HL-60/S4 treated with phorbol 12-myristate 13-acetate at 8.2 ng/mL for 4 days and 3 days (cell line): ENCODE measurements around the gene PRDM11.

Experiments
- in situ Hi-C: fragments of 300-500 bp; cut with MboI; formaldehyde crosslinking; loops from 2 replicates; pipeline ENCODE4 v1.15.0; 2022; ENCODE audit warnings: low sequenced_read_pairs

Gene PRDM11

DNA sequence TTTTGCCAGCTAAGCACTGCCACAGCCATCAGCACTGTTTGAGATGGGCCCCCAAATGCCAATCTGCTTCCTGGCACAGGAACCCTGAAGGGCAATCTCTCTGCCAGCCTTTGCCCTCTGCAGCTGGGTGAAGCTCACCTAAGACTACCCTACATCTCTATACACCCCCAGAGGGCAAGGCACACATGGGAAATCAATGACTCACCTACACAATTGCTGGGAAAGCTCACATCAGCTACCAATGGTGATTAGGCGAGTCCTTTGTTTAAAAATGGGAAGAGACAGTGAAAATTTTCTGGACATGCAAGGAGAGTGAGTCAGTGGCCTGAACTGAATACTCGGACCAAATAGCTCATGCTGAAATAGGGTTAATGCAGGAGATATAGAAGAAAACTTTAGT is 12.6 kb upstream of the PRDM11 start:
- in situ Hi-C loops, result no loop called here

DNA sequence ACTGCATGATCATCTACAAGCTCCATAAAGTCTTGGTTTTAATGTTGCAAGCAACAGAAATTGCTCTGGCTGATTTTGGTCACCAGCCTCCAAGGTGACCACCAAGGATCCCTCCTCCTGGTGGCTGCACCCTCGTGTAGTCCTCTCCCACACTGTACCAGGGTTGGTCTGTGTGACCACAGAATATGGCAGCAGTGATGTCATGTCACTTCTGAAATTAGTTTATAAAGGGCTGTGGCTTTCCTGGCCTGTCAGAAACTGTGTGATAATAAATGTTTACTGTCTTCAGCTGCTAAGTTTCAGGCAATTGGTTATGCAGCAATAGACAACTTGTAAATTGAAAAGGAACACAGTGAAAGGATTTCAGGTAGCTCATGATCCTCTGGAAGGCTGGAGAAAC is 5.3 kb upstream of the PRDM11 start:
- in situ Hi-C loops, result no loop called here

DNA sequence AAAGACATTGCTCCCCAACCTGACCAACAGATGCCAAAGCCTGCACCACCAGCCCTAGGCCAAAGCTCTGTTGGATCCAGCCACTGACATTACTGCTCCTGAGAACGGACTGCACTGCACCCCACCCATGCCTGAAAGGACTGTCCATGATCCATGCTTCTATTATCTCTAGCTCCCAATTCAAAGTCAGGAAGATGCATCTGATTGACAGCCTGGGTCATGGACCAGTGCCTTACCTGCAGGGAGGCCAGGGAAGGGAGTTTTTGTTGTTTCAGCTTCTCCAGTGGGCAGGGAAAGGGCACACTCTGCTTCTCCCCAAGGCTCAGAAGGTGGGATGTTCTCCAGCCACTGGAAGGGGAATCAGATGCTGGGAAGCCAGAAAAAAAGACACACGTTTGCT is 4.8 kb upstream of the PRDM11 start:
- in situ Hi-C loops, result no loop called here

DNA sequence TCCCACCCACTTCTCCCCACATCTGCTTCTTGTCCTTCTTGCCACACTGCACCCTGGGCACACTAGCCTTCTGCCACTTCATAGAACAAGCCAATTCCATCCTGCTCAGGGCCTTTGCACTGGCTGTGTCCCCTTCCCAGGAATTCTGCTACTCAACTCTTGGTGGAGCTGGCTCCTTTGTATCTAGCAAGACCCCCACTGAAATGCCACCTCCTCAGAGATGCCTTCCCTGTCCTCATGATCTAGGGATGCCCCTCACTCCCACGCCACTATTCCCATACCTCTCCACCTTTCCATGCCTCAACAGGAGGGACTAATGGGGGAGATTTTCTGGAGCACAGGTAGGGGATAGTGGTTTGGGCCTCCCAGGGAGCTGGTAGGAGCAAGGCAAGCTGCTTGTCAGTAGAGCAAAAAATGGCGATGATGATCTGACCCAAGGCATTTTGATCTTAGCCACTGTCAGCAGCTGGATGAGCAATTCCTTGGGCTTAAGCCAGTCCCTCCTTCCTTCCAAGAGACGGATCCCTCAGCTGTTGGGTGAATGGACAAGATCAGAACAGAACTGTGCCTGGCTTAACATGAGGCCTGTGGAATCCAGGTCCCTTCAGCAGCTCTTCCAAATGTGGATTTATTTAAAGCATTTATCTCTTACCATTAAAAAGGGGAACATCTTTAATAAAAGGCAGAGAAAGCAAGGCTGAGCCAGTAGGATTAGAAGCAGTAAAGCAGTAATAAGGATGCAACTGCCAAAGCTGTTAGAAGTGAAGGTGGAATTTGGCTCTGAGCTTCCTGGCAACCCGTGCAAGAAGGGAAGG is 4.0 kb upstream of the PRDM11 start:
- in situ Hi-C loops, result no loop called here

DNA sequence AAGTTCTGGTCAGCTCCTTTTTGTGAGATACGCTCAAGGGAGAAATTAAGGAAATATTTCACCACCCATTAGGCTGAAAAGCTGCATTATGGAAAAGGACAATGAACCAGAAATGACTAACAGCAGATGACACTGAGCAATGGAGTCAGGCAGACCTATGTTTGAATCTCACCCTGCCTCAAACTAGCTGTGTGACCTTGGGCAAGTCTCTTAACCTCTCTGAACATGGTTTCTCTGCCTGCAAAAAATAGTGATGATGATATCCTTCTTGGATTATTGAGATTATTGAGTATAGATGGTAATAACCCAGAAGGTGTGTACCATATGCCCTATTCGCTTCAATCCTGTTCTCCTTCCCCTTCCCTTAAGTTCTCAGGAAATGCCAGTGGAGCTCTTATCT is 2.9 kb upstream of the PRDM11 start:
- in situ Hi-C loops, result no loop called here

DNA sequence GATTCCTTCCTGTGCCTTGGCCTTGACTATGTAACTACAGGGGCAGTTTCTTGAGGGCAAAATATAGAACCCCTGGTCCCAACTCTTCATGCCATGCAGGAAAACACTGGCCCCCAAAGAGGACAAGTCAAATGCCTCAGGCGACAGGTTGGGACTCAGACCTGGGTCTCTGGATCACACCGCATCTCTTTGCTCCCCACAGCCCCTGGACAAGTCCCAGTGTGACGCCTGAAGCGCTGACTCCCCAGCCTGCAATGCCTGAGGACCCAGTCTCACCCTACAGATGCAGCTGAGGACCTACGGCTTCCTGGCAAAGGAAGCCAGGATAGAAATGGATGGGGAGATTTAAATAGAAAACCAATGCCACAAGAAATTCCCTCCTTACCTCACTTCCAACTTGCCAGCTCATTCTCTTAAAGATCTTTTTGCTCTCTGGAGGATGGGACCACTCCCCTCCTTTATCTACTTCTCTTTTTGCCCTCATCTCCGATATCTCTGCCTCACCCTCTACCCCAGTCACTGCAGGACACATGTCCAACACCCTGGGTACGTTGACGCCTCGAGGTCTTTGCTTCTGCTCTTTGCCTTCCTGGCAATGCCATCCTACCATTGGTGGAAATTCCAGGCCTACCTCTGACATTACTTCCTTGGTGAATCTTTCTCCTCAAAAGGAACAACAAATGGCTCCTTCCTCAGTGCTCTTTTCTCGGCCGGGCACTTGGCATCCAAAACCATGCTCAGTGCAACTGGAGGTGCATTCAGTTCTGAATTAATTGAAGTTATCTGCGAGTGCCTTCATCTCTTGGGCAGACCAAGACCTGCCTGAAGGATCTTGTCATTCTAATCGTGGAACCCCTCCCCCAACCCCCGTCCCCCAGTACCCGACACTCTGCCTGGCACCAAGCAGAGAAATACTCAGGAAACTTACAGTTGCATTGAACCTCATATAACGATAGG is 2.0 kb upstream of the PRDM11 start:
- in situ Hi-C loops, result no loop called here

DNA sequence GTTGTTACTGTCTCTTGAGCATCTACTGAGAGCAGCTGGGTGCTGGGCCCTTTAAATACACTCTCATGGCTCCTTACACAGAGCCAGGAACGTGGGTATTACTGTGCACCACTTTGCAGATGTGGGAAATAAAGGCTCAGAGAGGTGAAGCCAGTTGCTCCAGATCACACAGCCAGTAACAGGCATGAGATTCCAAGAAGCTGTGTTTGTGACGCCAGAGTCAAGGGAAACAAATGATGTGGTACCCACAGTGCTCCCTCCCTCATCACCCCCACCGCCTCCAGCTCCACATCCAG is 1.4 kb upstream of the PRDM11 start:
- in situ Hi-C loops, result no loop called here

DNA sequence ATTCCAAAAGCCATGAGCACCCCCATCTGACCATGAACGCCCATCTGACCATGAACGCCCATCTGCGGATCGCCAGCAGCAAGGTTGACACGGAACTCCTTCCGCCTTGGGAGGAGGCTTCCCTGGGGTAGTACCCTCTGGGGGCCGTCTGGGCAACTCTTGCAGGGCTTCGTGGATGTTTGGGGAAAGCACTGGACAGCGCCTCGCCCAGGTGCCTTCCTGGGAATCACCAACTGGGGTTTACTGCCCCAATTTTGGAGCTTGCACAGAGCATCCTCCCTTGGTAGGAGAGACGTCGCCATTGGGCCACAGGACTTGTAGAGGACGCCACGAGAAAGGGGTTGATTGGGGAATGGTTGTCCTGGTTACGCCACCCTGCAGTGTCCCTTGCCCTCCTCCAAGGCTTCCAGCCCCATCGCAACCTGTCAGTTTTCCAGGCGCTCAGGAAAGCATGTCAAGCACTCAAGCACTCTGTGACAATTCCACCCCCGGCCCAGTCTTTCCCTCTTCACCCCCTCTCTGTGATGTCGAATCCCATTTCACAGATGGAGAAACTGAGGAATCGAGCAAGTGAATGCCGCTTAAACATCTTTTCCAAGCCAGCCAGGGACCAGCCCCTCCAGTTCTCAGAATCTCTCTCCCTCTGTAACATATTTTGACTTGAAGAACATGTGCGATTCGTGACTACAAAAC is 914 bp upstream of the PRDM11 start:
- in situ Hi-C loops, result no loop called here

DNA sequence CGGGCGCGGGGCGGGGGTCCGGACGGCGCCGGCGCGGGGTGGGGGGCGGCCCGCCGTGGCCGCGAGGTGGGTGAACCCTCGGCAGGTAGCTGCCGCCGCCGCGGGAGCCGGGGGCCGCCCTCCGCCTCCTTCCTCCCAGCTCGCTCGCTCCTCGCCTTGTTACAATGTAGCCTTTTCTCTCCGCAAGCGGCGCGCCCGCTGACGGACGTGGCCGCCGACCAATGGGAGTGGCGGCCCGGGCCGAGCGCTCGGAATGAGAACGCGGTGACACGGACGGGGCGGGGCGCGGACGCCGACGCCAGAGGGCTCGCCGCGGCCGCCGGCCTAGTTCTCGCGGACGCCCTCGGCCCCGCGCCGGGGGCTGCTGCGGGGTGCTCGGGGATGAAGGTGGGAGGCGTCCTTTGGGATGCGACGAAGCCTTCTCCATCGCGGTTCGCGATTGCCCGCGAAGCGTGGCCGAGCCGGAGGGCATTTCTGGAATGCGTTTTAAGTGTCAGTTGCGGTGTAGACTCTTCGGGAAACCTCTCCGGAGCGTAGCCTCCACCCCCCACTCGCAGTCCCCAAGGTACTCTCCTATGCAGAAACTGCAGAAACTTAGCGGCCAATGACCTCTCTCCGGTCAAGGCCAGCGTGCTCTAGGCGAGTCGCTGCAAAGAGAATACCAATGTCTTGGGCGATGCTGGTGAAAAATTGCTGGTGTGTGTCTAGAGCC is 734 bp downstream of the PRDM11 start:
- in situ Hi-C loops, result no loop called here

DNA sequence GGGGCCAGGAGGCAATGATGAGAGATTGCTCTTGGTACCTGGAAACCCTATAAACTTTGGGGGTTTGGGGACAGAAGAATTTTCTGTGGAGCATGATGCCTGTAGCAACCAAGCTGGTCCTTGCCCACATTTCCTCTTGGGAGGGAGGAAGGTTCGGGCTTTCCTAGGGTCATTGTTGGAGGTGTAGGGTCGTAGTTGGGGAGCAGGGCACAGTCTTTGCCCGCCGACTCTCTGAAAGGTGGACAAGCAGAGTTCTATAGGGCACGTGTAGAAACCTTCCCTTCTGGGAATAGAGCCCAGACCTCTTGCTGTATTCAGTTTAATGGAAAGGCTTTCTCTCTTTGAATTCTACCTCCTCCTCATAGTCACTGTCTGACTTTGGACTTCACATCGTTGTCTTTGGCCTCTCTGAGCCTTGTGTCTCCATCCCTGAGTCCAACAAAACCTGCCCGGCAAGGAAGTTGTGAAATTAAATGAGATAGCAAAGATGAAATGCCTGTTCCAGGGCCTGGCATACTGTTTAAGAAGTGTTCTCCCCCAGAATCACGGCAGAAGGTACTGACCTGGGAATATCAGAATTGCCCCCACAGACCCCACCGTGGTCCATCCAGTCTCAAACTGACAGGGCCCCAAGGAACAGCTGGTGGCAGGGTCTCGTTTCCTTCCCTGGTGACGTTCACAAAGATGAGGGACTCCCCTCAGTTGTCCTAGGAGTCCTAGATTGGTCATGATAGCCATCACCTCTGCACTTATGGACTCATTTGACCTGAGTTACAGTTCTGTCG is 1.6 kb downstream of the PRDM11 start:
- in situ Hi-C loops, result no loop called here

DNA sequence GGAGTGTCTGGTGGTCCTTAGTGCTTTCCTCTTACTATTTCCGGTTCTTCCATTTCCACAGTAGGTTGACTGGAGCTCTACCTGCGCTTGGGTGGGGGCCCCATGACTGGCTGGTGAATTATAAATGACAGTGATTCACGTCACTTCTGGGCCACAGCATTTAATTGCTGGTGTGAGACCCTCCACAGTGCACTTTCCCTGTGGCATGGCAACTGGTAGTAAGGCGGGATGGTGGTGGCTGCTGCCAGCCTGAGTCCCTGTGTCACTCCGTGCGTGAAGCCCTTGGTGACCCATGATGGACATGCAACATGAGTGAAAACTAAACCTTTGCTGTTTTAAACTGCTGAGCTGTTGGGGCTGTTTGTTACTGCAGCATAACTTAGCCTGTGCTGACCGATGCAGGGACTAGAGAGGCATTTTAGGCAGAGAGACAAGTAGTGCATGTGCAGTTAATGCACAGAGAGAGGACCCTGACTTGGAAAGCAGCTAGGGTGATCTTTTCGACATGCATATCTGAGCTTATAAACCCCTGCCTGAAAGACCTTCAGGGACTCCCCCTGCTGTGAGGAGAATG is 3.1 kb downstream of the PRDM11 start:
- in situ Hi-C loops, result no loop called here

DNA sequence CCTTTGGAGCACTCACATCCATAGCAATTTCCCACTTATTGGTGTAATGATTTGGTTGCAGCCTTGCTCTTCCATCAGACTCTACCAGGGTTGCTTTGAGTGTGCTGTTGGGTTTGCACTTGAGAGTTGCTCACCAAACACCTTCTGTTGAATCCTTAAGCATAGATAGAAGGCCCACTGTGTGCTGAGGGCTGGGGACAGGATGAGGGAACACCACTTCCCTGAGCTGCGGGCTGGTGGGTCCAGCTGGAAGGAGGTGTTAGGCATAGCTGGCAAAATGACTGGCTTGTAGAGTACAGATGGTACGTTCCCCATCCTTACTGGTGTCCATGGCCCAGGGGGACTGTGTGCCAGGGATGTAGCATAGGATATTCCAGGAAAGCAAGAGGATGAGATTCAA is 3.9 kb downstream of the PRDM11 start:
- in situ Hi-C loops, result no loop called here

DNA sequence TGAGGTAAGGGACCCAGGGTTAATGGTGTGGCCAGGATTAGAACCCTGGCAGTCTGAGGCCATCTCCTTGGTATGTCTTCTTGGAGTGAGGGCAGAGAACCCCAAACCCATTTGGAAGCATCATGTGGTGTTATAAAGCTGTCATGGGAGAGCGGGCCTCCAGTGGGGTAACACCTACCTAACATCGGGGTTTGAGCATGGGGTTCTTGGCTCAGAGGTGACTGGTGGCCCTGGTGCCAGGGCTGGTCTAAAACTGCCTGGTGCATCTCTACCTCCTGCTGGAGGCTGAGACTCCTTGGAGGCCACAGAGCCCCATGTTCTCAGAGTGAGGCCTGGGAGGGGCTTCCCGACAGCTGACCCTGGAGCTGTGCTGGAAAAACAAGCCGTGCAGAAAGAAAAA is 4.5 kb downstream of the PRDM11 start:
- in situ Hi-C loops, result no loop called here

DNA sequence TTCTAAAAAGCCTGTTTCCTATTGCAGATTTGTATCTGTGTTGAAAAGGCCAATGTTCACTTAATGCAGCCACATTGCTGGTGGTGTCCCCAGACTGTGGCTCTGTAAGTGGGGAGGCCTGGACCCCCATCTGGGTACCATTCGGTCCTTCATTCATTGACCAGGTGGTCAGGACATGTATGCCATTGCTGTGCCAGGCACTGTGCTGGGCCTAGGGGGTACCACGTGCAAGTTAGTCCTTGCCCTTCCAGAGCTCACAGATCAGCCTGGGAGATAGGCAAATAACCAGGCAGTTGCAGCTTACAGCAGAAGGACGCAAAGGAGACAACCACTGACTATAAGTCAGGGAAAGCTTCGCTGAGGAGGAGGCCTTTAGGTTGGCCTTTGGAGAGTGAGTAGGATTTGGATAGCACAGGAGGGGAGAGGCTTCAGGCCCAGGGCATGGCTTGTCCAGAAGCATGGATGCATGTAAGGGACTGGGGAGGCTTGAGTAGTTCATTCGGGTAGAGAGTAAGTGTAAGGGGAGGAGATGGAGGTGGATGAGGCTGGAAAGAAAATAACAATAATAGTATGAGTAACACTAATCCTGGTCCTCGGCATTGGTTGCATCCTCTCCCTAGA is 5.0 kb downstream of the PRDM11 start:
- in situ Hi-C loops, result no loop called here

DNA sequence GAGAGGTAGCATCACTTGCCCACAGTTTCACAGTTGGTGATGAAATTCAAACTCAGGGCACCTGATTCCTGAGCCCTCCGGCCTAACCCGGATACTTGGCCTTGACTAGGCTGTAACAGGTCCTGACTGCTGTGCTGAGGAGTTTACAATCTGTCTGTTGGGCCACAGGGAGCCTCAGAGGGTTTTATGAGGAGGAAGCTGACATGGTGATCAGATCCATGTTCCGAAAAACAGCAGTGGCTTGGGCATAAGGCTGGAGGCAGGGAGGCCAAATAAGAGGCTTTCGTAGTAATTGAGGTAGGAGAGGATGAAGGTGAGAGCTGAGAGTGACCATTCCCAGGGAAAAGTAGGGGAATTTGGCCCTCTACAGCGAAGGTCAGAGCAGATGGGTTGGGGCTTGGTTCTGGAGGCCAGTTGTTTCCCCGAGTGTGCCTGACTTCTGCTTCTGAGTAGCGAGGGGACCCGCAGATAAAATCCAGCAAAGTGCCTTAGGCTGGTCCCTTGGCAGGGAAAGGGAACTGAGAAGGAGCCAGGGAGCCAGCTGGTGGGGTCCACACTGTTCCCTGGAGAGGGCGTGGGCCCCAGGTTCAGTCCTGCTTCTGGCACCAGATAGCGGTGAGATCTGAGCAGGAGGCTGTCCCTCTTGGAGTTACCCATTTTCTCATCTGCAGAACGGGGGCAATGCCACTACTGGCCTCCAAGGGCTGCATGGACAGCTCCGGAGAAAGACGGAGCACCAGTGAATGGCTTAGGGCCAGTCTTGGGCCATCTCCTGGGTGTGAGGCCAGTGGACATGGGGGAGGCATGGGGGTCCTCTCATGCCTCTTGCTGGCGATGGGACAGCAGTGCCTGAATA is 6.5 kb downstream of the PRDM11 start:
- in situ Hi-C loops, result no loop called here

DNA sequence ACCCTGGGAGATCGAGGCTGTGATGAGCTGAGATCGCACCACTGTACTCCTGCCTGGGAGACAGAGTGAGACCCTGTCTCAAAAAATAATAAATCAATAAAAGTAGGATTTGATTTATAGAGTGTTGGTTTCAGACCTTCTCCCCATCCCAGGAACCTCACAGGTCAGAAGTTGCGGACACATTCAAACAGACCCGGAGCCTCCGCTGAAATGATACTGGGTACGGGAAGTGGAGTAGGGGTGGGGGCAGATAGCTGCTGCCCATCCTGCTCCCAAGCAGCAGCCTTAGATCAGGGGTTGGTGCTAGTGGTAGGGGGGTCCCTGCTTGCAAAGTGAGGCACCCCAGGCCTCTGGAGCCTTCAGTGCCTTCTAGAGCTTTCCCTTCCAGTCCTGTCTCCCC is 7.8 kb downstream of the PRDM11 start:
- in situ Hi-C loops, result no loop called here

DNA sequence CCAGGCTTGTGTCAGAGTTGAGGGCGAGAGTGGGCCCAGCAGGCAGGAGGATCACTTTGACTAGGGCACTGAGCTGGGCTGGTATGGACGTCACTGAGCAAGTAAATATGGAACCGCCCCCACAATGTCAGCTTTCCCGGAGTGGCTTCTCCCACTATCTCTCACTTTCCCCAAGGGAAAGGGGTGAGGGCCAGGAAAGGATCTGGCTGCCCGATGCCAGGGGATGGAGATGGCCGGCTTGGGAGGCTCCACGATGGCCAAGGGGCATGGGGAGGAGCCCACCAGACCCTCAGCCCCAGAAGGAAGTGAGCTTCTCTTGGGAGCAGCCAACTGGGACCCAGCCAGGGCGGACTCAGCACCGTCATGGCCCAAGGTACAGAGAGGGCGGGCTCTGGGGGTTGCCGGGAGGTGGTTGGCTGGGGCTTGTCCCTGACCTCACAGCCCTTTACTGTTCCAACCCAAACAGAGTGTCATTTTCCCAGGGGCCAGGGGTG is 8.7 kb downstream of the PRDM11 start:
- in situ Hi-C loops, result no loop called here

DNA sequence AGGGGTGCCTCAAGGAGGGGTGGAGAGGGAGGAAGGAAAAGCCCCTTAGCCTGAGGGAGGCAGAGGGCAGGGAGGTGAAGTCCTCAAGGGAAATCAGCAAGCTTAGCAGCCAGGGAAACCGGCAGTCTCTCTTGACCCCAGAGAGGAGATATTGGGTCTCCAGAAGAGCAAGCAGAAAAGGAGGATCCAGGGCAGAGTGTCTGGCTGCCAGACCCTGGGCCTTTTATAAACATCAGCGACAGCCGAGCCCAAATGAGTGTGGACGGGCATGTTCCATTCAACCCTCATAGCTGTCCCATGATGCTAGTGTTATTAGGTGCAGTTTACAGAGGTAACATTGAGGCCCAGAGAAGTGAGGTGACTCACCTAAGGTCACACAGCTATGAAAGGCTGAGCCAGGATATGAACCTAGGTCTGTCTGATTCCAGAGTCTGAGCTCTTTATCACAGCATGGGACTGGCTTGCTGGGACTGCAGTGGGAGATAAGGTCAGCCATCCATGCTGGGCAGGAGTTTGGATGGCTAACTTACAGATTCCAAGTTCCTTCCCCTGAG is 9.3 kb downstream of the PRDM11 start:
- in situ Hi-C loops, result no loop called here
